ENCODE results near the gene TEC. TPM values are rescaled to one million over a fixed set of nuclear protein-coding genes. Genes with fewer than 3 reads are reported as not detected.
"Not testable (repeated sequence)": the region's sequence is repeated elsewhere in the genome, so short reads cannot be mapped to it uniquely, and the experiment has no call there.

The TEC gene
- total RNA-seq, 1 donor from 2014 or later = 1.4 TPM

DNA sequence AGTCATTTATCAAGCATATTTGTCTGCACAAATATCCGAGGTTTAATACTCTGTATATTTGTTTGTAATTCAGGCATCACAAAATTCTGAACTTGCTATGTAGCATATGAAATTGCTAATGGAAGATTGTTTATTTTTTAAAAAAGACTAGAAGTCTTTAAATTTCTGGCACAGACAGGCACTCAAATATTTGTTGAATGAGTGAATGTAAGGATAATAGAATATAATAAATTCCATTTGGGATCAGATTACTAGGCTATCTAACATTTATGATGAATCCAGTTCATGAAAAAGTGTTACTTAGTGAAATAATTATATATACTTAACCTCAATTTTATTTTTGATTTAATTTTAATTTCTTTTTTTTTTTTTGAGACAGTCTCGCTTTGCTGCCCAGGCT is 30.4 kb upstream of the TEC start:
- TF ChIP-seq, protein P1, sequence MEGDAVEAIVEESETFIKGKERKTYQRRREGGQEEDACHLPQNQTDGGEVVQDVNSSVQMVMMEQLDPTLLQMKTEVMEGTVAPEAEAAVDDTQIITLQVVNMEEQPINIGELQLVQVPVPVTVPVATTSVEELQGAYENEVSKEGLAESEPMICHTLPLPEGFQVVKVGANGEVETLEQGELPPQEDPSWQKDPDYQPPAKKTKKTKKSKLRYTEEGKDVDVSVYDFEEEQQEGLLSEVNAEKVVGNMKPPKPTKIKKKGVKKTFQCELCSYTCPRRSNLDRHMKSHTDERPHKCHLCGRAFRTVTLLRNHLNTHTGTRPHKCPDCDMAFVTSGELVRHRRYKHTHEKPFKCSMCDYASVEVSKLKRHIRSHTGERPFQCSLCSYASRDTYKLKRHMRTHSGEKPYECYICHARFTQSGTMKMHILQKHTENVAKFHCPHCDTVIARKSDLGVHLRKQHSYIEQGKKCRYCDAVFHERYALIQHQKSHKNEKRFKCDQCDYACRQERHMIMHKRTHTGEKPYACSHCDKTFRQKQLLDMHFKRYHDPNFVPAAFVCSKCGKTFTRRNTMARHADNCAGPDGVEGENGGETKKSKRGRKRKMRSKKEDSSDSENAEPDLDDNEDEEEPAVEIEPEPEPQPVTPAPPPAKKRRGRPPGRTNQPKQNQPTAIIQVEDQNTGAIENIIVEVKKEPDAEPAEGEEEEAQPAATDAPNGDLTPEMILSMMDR (conservative IDR thresholded peaks at IDR 0.05; ENCODE audit: low read depth, low read length) = no peak
- H3K4me3 ChIP-seq (ENCODE audit: low read depth, low read length) = no peak overlapping the region
- no peak for DNase-seq (ENCODE audit: low read depth)

DNA sequence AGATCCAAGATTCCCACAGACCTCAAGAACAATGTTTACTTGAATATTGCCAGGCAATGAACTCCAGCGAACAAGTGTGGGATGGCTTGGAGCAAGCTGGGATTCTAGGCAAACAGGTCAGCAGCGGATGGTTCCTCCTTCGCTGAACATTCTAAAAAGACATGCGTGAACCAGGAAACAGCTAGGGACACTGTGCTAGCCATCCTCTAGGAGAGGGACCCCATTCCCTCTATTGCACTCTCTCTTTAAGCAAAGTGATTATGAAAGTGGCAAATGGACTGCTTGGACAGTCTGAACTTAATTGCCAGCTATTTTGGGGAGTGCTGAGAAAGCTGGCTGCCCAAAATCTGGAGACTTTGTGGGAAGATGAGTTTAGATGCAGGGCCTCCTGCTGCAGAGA is 29.9 kb upstream of the TEC start:
- TF ChIP-seq, protein P1 (conservative IDR thresholded peaks at IDR 0.05; ENCODE audit: low read depth, low read length) = no peak
- H3K4me3 ChIP-seq (ENCODE audit: low read depth, low read length) = no peak overlapping the region
- no peak for DNase-seq (ENCODE audit: low read depth)

DNA sequence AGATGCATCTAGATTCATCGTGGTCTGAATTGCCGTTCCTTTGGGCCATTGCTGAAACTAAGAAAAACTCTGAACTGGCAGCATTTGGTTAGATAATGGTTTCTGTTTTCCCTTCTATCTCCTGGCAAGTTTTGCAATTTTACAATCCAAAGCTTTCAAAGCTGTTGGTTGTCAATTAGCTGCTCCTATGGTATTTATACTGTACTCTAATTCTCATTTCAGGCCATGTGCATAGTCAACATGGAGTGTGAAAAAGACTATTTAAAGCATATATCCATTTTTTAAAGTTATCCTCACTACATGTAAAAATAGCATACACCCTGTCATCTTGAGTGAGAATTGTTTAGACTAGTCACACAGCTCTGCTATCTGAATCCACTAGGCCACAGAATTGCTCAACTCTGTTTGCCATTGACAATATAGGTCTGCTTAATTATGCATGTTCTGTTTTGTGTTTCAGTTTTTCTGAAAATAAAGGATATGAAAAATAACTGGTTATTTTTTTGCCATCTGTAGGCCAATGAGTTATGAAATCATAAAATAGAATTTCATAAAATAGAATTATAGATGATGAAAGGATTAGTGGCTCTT is 27.7 kb upstream of the TEC start:
- no peak for DNase-seq (ENCODE audit: low read depth)
- H3K4me3 ChIP-seq (ENCODE audit: low read depth, low read length) = no peak overlapping the region
- TF ChIP-seq, protein P1 (conservative IDR thresholded peaks at IDR 0.05; ENCODE audit: low read depth, low read length) = no peak

DNA sequence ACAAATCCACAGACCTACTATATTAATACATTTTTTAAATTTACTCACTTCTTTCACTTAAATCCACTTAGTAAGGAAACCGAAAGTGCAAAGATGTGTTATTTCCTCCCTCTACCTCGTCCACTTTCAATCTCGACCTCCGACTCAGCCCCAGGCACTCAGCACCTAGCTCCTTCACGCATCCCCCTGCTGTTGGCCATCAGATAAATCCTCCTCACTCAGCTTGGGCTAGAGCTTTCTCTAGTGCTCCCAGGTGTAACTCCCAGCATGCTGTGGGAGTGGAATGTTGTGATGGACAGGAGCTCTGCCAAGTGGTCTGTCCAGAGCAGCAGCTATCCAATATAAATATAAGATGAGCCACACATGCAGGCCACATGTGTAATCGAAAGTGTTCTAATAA is 26.7 kb upstream of the TEC start:
- H3K4me3 ChIP-seq (ENCODE audit: low read depth, low read length) = no peak overlapping the region
- TF ChIP-seq, protein P1 (conservative IDR thresholded peaks at IDR 0.05; ENCODE audit: low read depth, low read length) = no peak
- no peak for DNase-seq (ENCODE audit: low read depth)

DNA sequence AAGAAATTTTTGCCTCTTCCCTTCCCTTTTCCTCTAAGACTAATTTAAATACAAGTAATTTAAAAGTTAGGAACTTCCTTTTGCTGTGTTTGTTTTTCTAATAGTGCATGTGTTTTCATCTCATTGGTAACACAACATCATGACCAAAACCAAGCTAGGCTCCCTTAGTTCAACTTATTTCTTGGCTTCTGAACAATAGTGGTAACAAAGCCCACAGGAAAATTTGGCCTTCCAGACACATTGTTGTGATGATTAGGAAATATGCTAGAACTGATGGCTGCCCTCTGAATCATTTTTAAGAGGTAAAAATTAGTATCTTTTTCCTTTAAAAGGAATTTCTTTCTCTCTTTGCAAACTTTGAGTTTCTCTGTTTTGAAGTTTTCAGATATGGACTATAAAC is 25.5 kb upstream of the TEC start:
- no peak for DNase-seq (ENCODE audit: low read depth)
- TF ChIP-seq, protein P1 (conservative IDR thresholded peaks at IDR 0.05; ENCODE audit: low read depth, low read length) = no peak
- H3K4me3 ChIP-seq (ENCODE audit: low read depth, low read length) = no peak overlapping the region

DNA sequence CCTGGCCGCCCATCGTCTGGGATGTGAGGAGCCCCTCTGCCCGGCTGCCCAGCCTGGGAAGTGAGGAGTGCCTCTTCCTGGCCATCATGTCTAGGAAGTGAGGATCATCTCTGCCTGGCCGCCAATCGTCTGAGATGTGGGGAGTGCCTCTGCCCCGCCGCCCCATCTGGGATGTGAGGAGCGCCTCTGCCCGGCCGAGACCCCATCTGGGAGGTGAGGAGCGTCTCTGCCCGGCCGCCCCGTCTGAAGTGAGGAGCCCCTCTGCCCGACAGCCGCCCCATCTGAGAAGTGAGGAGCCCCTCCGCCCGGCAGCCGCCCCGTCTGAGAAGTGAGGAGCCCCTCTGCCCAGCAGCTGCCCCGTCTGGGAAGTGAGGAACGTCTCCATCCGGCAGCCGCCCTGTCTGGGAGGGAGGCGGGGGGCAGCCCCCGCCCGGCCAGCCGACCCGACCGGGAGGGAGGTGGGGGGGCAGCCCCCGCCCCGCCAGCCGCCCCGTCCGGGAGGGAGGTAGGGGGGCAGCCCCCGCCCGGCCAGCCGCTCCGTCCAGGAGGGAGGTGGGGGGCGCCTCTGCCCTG is 22.7 kb upstream of the TEC start:
- not testable (repeated sequence) for DNase-seq (ENCODE audit: low read depth); H3K4me3 ChIP-seq (ENCODE audit: low read depth, low read length)

DNA sequence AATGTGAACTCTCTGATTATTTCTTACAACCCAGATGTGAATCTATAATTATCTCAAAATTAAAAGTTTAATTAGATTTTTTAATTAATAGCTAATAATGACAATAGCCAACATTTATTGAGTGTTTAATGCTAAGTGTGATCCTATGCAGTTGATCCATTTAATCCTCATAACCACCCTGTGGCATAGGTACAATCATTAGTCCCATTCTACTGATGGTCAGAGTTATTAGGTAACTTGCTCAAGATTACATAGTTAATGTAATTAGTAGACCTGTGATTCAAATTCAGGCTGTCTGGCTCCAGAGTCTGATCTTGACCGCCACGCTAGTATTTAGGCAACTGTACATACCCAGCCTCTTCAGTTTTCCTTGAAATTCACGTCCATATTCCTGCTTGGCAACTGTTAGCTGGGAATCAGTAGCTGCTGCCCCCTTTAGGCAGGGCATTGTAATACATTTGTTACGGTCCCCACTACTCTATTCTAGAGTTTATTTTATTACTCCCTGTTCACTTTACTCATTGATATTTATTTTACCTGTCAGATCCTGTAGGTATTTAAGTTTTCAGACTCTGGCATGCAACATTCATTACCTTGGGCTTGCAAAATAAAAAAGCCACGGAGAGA is 20.6 kb upstream of the TEC start:
- TF ChIP-seq, protein P1 (conservative IDR thresholded peaks at IDR 0.05; ENCODE audit: low read depth, low read length) = peak; percentile 85
- DNase-seq (ENCODE audit: low read depth) = no peak
- no peak overlapping the region for H3K4me3 ChIP-seq (ENCODE audit: low read depth, low read length)

DNA sequence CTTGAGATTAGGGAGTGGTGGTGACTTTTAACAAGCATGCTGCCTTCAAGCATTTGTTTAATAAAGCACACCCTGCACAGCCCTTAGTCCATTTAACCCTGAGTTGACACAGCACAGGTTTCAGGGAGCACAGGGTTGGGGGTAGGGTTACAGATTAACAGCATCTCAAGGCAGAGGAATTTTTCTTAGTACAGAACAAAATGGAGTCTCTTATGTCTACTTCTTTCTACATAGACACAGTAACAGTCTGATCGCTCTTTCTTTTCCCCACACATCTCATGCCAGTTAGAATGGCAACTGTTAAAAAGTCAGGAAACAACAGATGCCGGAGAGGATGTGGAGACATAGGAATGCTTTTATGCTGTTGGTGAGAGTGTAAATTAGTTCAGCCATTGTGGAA is 16.4 kb upstream of the TEC start:
- H3K4me3 ChIP-seq (ENCODE audit: low read depth, low read length); DNase-seq (ENCODE audit: low read depth): not testable (repeated sequence)

DNA sequence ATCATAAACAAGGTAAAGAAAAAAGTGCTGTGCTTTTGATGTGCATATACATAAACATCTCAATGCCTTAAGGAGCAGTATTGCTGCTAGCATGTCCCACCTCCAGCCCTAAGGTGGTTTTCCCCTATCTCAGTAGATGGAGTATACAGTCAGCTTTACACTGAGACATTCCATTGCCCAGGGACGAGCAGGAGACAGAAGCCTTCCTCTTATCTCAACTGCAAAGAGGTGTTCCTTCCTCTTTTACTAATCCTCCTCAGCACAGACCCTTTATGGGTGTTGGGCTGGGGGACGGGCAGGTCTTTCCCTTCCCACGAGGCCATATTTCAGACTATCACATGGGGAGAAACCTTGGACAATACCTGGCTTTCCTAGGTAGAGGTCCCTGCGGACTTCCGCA is 16.0 kb upstream of the TEC start:
- DNase-seq (ENCODE audit: low read depth); H3K4me3 ChIP-seq (ENCODE audit: low read depth, low read length): not testable (repeated sequence)

All from epithelial cell of proximal tubule (primary cell).